Measurements from ENCODE around the gene FBN2. TPM values are rescaled to one million over a fixed set of nuclear protein-coding genes. Genes with fewer than 3 reads are reported as not detected.

FBN2 gene
- total RNA-seq, 3 donors from 2014 or later (not counting 1 experiment from before 2014, with no cell fraction given) = 0.31 to 0.70 (median 0.58) TPM

DNA sequence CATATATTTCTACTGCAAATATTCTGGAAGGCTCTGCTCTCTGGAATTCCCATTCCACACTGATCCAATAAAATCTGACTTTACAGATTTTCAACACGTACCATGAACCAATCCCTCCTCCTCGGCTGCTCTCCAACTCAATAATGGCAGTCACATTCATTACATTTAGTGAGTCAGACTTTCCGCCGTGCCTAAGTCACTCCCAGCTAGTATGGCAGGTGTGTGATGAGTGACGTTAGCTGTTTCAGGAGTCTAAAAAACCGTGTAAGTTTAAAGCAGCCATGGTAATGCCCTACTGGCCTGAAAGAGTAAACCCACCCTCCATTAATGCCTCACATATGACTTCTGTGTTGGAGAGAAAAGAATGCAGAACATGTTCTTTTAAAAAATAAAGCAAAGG lies 3.3 kb downstream of the FBN2 start:
- Histone ChIP-seq H3K27me3 (ENCODE audit: control insufficient read depth, insufficient read depth, low read length) (peaks cover 17% of the 10 kb centered on the region), H3K4me1 (ENCODE audit: control insufficient read depth, insufficient read depth, low read length) (no peaks in the 10 kb centered on the region), H3K9me3 (ENCODE audit: control insufficient read depth, insufficient read depth, low read length) (peaks cover 8% of the 10 kb centered on the region), H3K4me3 (ENCODE audit: low read length) (no peak overlapping the region), H3K36me3 (ENCODE audit: control insufficient read depth, insufficient read depth, low read length) (no peaks in the 10 kb centered on the region), H3K27ac (ENCODE audit: low read length) (no peak overlapping the region)
- intact Hi-C loops (cut with micrococcal nuclease) = no loop called here
- Mint-ChIP-seq H3K36me3 (peaks cover 5% of the 10 kb centered on the region), H3K9me3 (peaks cover 2% of the 10 kb centered on the region in 2 donors), H3K27ac (no peak overlapping the region), H3K27me3 (ENCODE audit: low read depth in 2 of 2) (peaks cover 16 to 25% of the 10 kb centered on the region in 2 donors), H3K4me3 (no peak overlapping the region), H3K4me1 (no peaks in the 10 kb centered on the region)
- 89% methylated on average over 5 of the region's 6 CpGs for WGBS (ENCODE audit: insufficient coverage)
- DNase-seq (no peak), ATAC-seq (no peak)
- TF ChIP-seq, protein P1, sequence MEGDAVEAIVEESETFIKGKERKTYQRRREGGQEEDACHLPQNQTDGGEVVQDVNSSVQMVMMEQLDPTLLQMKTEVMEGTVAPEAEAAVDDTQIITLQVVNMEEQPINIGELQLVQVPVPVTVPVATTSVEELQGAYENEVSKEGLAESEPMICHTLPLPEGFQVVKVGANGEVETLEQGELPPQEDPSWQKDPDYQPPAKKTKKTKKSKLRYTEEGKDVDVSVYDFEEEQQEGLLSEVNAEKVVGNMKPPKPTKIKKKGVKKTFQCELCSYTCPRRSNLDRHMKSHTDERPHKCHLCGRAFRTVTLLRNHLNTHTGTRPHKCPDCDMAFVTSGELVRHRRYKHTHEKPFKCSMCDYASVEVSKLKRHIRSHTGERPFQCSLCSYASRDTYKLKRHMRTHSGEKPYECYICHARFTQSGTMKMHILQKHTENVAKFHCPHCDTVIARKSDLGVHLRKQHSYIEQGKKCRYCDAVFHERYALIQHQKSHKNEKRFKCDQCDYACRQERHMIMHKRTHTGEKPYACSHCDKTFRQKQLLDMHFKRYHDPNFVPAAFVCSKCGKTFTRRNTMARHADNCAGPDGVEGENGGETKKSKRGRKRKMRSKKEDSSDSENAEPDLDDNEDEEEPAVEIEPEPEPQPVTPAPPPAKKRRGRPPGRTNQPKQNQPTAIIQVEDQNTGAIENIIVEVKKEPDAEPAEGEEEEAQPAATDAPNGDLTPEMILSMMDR (IDR thresholded peaks at IDR 0.05) = no peak

DNA sequence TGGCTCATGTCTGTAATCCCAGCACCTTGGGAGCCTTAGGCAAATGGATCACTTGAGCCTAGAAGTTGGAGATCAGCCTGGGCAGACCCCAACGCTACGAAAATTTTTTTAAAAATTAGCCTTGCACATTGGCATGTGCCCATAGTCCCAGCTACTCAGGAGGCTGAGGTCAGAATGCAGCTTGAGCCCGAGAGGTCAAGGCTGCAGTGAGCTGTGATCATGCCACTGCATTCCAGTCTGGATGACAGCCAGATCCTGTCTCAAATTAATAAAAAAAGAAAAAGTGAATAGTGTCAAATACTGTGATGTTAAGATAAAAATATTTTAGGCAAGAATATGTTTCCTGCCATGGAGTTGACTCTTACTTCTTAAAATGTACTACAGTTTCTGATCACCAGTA lies 5.3 kb downstream of the FBN2 start:
- H3K27me3 Mint-ChIP-seq (ENCODE audit: low read depth in 2 of 2) = peaks cover 15 to 16% of the 10 kb centered on the region in 2 donors
- H3K9me3 Mint-ChIP-seq = peaks cover 4 to 8% of the 10 kb centered on the region in 2 donors
- no peak for DNase-seq
- Histone ChIP-seq H3K36me3 (ENCODE audit: control insufficient read depth, insufficient read depth, low read length) (no peaks in the 10 kb centered on the region), H3K4me3 (ENCODE audit: low read length) (no peak overlapping the region), H3K27ac (ENCODE audit: low read length) (no peak overlapping the region), H3K27me3 (ENCODE audit: control insufficient read depth, insufficient read depth, low read length) (peaks cover 8% of the 10 kb centered on the region), H3K4me1 (ENCODE audit: control insufficient read depth, insufficient read depth, low read length) (no peaks in the 10 kb centered on the region), H3K9me3 (ENCODE audit: control insufficient read depth, insufficient read depth, low read length) (peaks cover 5% of the 10 kb centered on the region)
- no peak for ATAC-seq
- intact Hi-C loops (cut with micrococcal nuclease) = no loop called here
- TF ChIP-seq, protein P1 (IDR thresholded peaks at IDR 0.05) = no peak
- no peak overlapping the region for H3K27ac Mint-ChIP-seq
- no peaks in the 10 kb centered on the region for H3K4me1 Mint-ChIP-seq
- WGBS (ENCODE audit: insufficient coverage) = 85% methylated on average over 3 of the region's 3 CpGs
- H3K4me3 Mint-ChIP-seq = no peak overlapping the region
- H3K36me3 Mint-ChIP-seq = peaks cover 5% of the 10 kb centered on the region

DNA sequence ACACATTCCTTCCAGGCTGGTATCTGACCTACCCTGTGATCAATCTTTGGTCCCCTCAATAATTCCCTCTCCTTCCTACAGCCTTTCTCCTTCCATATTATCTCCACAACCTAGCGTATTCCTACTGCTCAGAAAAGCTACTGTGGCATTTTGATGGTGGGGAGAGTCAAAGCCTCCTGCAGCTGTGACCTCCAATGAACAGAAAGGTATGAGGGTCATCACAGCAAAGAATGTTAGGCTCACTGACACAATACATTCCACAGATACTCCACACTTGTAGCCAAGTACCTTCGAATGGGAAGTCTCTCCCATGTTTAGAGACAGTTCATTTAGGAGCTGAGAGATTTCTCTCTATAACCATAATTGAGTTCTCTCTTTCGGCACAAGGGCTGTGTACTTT lies 5.9 kb downstream of the FBN2 start:
- Histone ChIP-seq H3K4me1 (ENCODE audit: control insufficient read depth, insufficient read depth, low read length) (no peaks in the 10 kb centered on the region), H3K27me3 (ENCODE audit: control insufficient read depth, insufficient read depth, low read length) (peaks cover 6% of the 10 kb centered on the region), H3K27ac (ENCODE audit: low read length) (no peak overlapping the region), H3K4me3 (ENCODE audit: low read length) (no peak overlapping the region), H3K9me3 (ENCODE audit: control insufficient read depth, insufficient read depth, low read length) (peaks cover 3% of the 10 kb centered on the region), H3K36me3 (ENCODE audit: control insufficient read depth, insufficient read depth, low read length) (no peaks in the 10 kb centered on the region)
- WGBS (ENCODE audit: insufficient coverage) = 100% methylated on average over 1 of the region's 3 CpGs
- Mint-ChIP-seq H3K9me3 (peaks cover 4 to 8% of the 10 kb centered on the region in 2 donors), H3K27me3 (ENCODE audit: low read depth in 2 of 2) (peaks cover 10 to 16% of the 10 kb centered on the region in 2 donors), H3K4me1 (no peaks in the 10 kb centered on the region), H3K4me3 (no peak overlapping the region), H3K36me3 (peaks cover 5% of the 10 kb centered on the region), H3K27ac (no peak overlapping the region)
- intact Hi-C loops (cut with micrococcal nuclease) = no loop called here
- ATAC-seq (no peak), DNase-seq (no peak)
- TF ChIP-seq, protein P1 (IDR thresholded peaks at IDR 0.05) = no peak

DNA sequence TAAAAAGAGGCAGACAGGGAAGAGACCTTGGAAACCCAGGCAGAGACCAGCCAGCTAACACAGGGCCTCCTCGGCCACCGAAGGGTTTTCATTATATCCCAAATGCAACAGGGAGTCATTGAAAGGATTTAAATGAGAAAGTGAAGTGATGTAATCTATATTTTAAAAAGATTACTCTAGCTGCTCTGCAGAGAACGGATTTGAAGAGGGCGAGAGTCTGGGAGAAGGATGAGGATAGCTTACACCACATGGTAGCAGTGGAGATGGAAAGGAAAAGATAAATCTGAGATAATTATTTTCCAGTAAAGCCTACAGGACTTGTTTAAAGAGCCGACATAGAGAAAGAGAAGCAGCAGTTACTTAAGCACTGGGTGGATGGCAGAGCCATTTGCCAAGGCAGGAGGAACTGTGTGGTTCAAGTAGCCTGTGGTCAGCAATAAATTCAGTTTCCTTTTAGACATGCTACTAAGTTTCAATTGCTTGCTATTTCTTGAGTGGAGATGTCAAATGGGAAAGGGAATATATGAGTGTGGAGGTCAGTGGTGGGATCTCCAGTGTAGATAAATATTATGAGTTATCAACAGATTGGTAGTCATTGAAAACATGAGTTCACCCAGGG lies 9.3 kb downstream of the FBN2 start:
- no peak overlapping the region for H3K4me3 ChIP-seq (ENCODE audit: low read length)
- no peak for ATAC-seq
- H3K27me3 ChIP-seq (ENCODE audit: control insufficient read depth, insufficient read depth, low read length) = no peaks in the 10 kb centered on the region
- DNase-seq = no peak
- H3K36me3 Mint-ChIP-seq = no peaks in the 10 kb centered on the region
- no peaks in the 10 kb centered on the region for H3K4me1 ChIP-seq (ENCODE audit: control insufficient read depth, insufficient read depth, low read length)
- intact Hi-C loops (cut with micrococcal nuclease) = no loop called here
- peaks cover 4 to 14% of the 10 kb centered on the region in 2 donors for H3K9me3 Mint-ChIP-seq
- H3K4me1 Mint-ChIP-seq = no peaks in the 10 kb centered on the region
- no peaks in the 10 kb centered on the region for H3K9me3 ChIP-seq (ENCODE audit: control insufficient read depth, insufficient read depth, low read length)
- H3K36me3 ChIP-seq (ENCODE audit: control insufficient read depth, insufficient read depth, low read length) = no peaks in the 10 kb centered on the region
- no peak overlapping the region for H3K4me3 Mint-ChIP-seq
- 74% methylated on average over 5 of the region's 5 CpGs for WGBS (ENCODE audit: insufficient coverage)
- H3K27ac ChIP-seq (ENCODE audit: low read length) = no peak overlapping the region
- no peak overlapping the region for H3K27ac Mint-ChIP-seq
- TF ChIP-seq, protein P1 (IDR thresholded peaks at IDR 0.05) = no peak
- no peaks in the 10 kb centered on the region for H3K27me3 Mint-ChIP-seq (ENCODE audit: low read depth in 2 of 2)
